GM21515 (cell line): ENCODE results near the gene KIF18A.

ENCODE experiments used
- ATAC-seq: cut with Tn5 transposase; IDR thresholded peaks from one replicate; pipeline ENCODE4 v1.9.1; 2021; ENCODE audit not compliant: unreplicated experiment

Gene KIF18A

GRCh38 chr11:27971171-27971570 is 136.8 kb downstream of the KIF18A start:
- ATAC-seq, result no peak
